ENCODE results near the gene CACNB2.

Gene CACNB2

DNA sequence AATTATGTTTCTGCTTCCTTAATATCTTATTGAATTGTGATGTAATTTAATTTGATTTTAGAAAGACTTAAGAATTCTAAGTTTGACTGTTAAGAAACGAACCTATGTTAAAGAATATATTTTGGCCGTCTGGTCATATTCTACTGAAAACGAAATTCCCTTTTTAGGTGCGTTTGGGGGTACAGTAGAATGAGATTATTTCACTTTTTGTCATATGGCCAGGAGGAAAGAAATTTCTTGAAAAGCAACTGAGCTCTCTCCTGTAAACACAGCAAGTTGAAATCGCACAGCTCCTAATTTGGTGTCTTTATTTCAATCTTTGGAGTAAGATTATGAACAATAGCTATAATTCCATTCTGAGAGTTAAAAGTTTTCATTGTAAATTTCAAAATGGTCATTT, 227.6 kb downstream of the CACNB2 start:
- ChIA-PET POLR2A (no interaction called here), CTCF (no interaction called here)
- no peak for DNase-seq (ENCODE audit: extremely low spot score)
- no peak for TF ChIP-seq CTCF (IDR thresholded peaks at IDR 0.05; ENCODE audit: control extremely low read depth, extremely low read depth, low read depth, missing control alignments)

DNA sequence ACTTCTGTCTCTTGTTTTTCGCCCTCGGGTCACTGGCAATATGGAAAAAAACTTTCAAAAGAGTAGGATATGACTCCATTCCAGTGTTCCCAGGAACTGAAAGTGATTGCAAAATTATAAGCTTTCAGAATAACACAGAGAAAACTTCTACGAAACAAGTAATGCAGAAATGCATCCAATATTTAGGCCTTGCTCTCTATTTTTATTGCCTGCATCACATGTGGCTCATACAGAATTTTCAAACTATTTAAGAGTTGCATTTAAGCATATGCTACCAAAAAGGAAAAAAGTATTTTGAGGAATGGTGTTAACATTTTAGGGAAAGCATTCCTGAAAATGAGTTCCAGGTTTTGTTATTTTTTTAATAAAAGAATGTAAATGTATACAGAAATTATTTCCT, 228.0 kb downstream of the CACNB2 start:
- no peak for TF ChIP-seq CTCF (IDR thresholded peaks at IDR 0.05; ENCODE audit: control extremely low read depth, extremely low read depth, low read depth, missing control alignments)
- ChIA-PET POLR2A (no interaction called here), CTCF (no interaction called here)
- DNase-seq (ENCODE audit: extremely low spot score): no peak

- CTCF ChIA-PET: no interaction called here
- TF ChIP-seq CTCF (IDR thresholded peaks at IDR 0.05; ENCODE audit: control extremely low read depth, extremely low read depth, low read depth, missing control alignments): no peak
- POLR2A ChIA-PET: no interaction called here
- no peak for DNase-seq (ENCODE audit: extremely low spot score)
Observed at GRCh38 chr10:18368682-18369081, 228.5 kb downstream of the CACNB2 start.

GRCh38 chr10:18369859-18370473, 229.7 kb downstream of the CACNB2 start:
- DNase-seq (ENCODE audit: extremely low spot score): no peak
- TF ChIP-seq CTCF (IDR thresholded peaks at IDR 0.05; ENCODE audit: control extremely low read depth, extremely low read depth, low read depth, missing control alignments): no peak
- ChIA-PET CTCF (no interaction called here), POLR2A (no interaction called here)

GRCh38 chr10:18376650-18377049, 236.4 kb downstream of the CACNB2 start:
- no peak for TF ChIP-seq CTCF (IDR thresholded peaks at IDR 0.05; ENCODE audit: control extremely low read depth, extremely low read depth, low read depth, missing control alignments)
- ChIA-PET POLR2A (no interaction called here), CTCF (interaction anchor here (1.1 to 1.2 kb wide), 2 partner anchors 22 to 30 kb away, joined by 3 to 4 read pairs; no protein-coding TSS in a partner anchor)
- DNase-seq (ENCODE audit: extremely low spot score): no peak

- DNase-seq (ENCODE audit: extremely low spot score): no peak
- TF ChIP-seq CTCF (IDR thresholded peaks at IDR 0.05; ENCODE audit: control extremely low read depth, extremely low read depth, low read depth, missing control alignments): no peak
- ChIA-PET POLR2A (no interaction called here), CTCF (interaction anchor here (1.2 kb wide), 2 partner anchors 20 to 23 kb away, joined by 3 to 4 read pairs; no protein-coding TSS in a partner anchor)
Observed at GRCh38 chr10:18377898-18378297, 237.7 kb downstream of the CACNB2 start.

Data from GM10248 (cell line).